ENCODE data around the gene SIL1.

- TF ChIP-seq POLR2A (IDR thresholded peaks at IDR 0.05; ENCODE audit: low read depth, low read length) (no peak), POLR2AphosphoS5 (IDR thresholded peaks at IDR 0.05; ENCODE audit: low read depth, low read length) (no peak)
Measured at GRCh38 chr5:139147483-139148087, 50.6 kb downstream of the SIL1 start.
